ENCODE data around the gene RASSF5.

The RASSF5 gene

DNA sequence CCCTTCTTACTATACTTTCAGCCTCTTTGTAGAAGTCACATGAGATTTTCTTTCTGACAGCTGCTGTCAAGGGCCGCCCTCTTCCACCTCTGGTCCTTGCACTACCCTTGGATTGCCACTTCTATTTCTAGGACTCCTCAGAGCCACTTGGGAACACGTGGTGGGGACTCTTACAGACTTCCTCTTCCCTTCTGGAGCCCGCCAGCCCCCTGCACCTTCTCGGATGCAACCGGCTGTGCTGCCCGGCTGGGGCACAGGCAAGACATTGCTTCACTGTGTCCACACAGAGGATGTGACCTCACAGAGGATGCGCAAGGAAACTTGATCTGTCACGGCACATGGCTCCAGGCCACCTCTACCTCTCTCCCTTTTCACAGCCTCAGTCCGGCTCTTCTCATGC is 39.4 kb upstream of the RASSF5 start:
- Histone ChIP-seq H3K4me1 (ENCODE audit: control insufficient read depth, insufficient read depth, low read length) (peaks cover 35% of the 10 kb centered on the region), H3K27ac (ENCODE audit: insufficient read depth, low read depth, low read length, poor library complexity, severe bottlenecking) (no peak overlapping the region), H3K9me3 (ENCODE audit: control insufficient read depth, low read length) (no peaks in the 10 kb centered on the region), H3K36me3 (ENCODE audit: control insufficient read depth, insufficient read depth, low read length) (no peaks in the 10 kb centered on the region), H3K27me3 (ENCODE audit: control insufficient read depth, insufficient read depth, low read length, poor library complexity, severe bottlenecking) (no peaks in the 10 kb centered on the region), H3K4me3 (ENCODE audit: insufficient read depth, low read depth, low read length) (no peak overlapping the region)
- 80 to 81% methylated on average over 9 of the region's 9 CpGs for WGBS, 2 experiments

DNA sequence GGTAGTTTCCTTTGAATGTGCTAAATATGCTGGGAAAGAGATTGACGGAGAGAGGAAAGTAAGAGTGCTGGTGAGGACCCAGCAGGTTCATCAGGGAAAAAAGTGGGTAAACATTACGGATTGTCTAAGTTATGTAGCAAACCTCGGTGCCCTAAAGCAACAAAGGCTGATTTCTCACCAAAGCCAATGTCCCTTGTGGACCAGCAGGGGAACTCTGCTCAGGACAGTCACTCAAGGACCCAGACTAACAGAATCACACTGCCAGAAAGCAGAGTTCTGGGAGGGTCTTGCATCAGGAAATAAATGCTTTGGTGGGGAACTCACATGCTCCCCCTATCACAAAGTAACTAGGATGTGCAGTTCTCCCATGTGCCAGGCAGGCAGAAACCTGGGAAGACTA is 38.8 kb upstream of the RASSF5 start:
- 87 to 90% methylated on average over 3 of the region's 3 CpGs for WGBS, 2 experiments
- H3K4me3 ChIP-seq (ENCODE audit: insufficient read depth, low read depth, low read length), result no peak overlapping the region
- H3K36me3 ChIP-seq (ENCODE audit: control insufficient read depth, insufficient read depth, low read length), result no peaks in the 10 kb centered on the region
- no peaks in the 10 kb centered on the region for H3K27me3 ChIP-seq (ENCODE audit: control insufficient read depth, insufficient read depth, low read length, poor library complexity, severe bottlenecking)
- no peak overlapping the region for H3K27ac ChIP-seq (ENCODE audit: insufficient read depth, low read depth, low read length, poor library complexity, severe bottlenecking)
- no peaks in the 10 kb centered on the region for H3K9me3 ChIP-seq (ENCODE audit: control insufficient read depth, low read length)
- H3K4me1 ChIP-seq (ENCODE audit: control insufficient read depth, insufficient read depth, low read length), result peaks cover 39% of the 10 kb centered on the region

DNA sequence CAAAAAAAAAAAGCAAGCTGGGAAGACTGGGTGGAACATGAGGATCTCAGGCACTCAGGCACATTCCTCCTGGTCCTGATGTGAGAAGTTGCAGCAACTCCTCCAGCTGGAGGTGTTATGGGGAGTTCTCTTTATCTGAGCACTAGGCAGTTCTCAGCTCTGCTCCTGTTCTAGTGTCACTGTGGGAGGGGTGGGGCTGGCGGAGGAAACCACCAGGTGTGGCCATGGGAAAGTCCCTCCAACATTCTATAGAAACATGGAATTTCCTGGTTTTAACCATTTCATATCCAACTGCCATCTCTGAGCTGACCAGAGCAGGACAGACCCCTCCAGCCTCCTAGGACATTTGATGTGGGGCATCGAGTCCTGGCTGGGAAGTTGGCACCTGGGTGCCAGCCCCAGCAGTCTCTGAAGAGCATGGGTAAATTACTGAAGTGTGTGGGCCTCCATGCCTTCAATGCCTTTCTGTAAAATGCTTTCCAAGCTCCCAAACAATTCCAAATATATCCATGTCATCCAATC is 37.9 kb upstream of the RASSF5 start:
- no peaks in the 10 kb centered on the region for H3K27me3 ChIP-seq (ENCODE audit: control insufficient read depth, insufficient read depth, low read length, poor library complexity, severe bottlenecking)
- H3K9me3 ChIP-seq (ENCODE audit: control insufficient read depth, low read length), result no peaks in the 10 kb centered on the region
- H3K4me1 ChIP-seq (ENCODE audit: control insufficient read depth, insufficient read depth, low read length), result peaks cover 39% of the 10 kb centered on the region
- no peak overlapping the region for H3K27ac ChIP-seq (ENCODE audit: insufficient read depth, low read depth, low read length, poor library complexity, severe bottlenecking)
- WGBS, 2 experiments, result 64 to 82% methylated on average over 2 of the region's 2 CpGs
- no peak overlapping the region for H3K4me3 ChIP-seq (ENCODE audit: insufficient read depth, low read depth, low read length)
- no peaks in the 10 kb centered on the region for H3K36me3 ChIP-seq (ENCODE audit: control insufficient read depth, insufficient read depth, low read length)

DNA sequence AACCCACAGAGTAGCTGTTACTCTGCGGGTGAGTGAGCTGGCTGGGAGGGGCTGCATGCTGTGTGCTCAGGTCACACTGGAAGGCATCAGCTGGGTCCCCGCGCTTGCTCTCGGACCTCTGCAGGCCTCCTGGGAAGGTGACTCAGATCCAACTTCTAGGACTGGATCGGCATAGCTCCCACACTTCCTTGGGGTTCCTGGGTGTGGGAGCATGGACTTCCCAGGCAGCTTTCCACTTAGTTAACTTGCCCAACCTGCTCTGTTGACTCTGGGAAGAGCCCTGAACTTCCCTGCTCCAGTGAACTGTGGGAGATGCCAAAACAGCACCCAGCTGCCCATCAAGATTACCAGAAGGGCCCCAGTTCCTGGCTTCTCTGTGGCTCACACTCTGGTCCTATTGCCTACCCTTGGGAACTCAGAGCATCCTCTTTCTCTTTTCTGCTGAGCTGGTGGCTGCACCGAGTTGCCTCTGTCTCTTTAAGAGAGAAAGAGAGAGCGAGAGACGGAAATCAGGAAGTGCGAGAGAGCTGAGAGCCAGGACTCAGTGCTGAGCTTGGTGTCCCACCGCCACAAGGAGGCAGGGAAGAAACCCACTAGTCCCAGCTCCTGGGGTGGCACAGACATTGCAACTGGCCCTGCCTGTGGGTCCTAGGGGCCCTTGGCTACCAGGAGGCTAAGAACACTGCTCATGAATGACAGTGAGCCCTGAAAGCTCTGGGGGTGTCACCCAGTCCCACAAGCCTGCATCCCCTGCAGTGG is 37.2 kb upstream of the RASSF5 start, which contains the start of gene IKBKE:
TSS of gene IKBKE (plus strand) at position 544 of the 759 bp plus-strand sequence. CDS start 2,752 bp downstream, outside the sequence.
- Histone ChIP-seq H3K9me3 (ENCODE audit: control insufficient read depth, low read length) (no peaks in the 10 kb centered on the region), H3K27ac (ENCODE audit: insufficient read depth, low read depth, low read length, poor library complexity, severe bottlenecking) (no peak within 1 kb of the TSS), H3K36me3 (ENCODE audit: control insufficient read depth, insufficient read depth, low read length) (no peaks in the 10 kb centered on the region), H3K4me1 (ENCODE audit: control insufficient read depth, insufficient read depth, low read length) (peaks cover 39% of the 10 kb centered on the region), H3K4me3 (ENCODE audit: insufficient read depth, low read depth, low read length) (peak within 1 kb of the TSS; percentile 44), H3K27me3 (ENCODE audit: control insufficient read depth, insufficient read depth, low read length, poor library complexity, severe bottlenecking) (no peaks in the 10 kb centered on the region)
- 13 to 17% methylated on average over 10 of the region's 10 CpGs for WGBS, 2 experiments

DNA sequence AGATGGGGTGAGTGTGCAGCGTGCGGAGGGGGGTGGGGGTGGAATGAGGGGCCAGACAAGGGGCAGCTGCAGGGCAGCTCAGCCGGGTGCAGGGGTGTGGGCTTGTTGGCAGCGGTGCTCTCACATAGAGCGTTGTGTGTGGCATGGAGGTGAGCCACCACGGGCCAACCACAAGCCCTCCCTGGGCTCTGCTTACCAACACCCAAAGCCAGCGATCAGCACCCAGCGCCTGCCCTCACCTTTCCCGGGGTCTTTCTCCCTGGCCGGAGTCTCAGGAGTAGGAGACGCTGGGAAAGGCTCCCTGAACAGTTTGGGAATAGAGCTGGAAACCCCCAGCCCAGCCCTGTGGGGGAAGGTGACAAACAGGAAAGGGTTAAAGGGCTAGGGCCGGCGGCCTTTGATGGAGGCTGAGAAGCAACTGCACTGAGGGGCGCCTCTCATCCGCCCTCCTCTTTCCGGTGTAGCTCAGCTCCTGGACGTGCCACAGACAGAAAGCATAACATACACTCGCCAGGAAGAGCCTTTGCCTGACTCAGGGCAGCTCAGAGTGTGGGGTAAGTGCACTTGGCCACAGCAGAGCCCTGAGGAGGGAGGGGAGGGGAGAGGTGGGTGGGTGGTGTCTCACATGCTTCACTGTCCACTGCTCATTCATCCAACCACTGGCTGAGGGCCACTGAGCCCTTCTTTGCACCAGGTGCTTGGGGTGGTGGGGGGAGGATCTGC is 36.5 kb upstream of the RASSF5 start:
- Histone ChIP-seq H3K27ac (ENCODE audit: insufficient read depth, low read depth, low read length, poor library complexity, severe bottlenecking) (no peak overlapping the region), H3K27me3 (ENCODE audit: control insufficient read depth, insufficient read depth, low read length, poor library complexity, severe bottlenecking) (no peaks in the 10 kb centered on the region), H3K36me3 (ENCODE audit: control insufficient read depth, insufficient read depth, low read length) (no peaks in the 10 kb centered on the region), H3K4me1 (ENCODE audit: control insufficient read depth, insufficient read depth, low read length) (peaks cover 39% of the 10 kb centered on the region), H3K4me3 (ENCODE audit: insufficient read depth, low read depth, low read length) (peak overlapping the region; percentile 44), H3K9me3 (ENCODE audit: control insufficient read depth, low read length) (no peaks in the 10 kb centered on the region)
- WGBS, 2 experiments, result 1 to 3% methylated on average over 18 of the region's 18 CpGs

DNA sequence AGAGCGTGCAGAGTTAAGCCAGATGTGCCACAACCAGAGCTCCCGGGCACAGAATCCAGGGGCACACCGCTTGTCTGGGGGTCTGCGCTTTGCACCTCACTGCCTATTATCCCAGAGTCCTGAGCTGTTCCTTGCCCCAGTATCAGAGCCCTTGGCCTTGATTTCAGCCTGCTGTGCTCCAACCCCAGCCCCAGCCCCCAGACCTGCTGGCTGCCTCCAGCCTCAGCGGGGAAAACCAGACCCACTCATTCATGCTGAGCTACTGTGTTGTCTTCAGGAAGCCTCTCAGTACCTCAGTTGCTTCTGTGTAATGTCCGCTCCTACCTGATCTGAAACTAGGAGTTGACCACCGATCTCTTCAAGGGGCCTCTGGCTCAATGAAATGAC is 35.9 kb upstream of the RASSF5 start:
- Histone ChIP-seq H3K4me3 (ENCODE audit: insufficient read depth, low read depth, low read length) (peak overlapping the region; percentile 44), H3K27ac (ENCODE audit: insufficient read depth, low read depth, low read length, poor library complexity, severe bottlenecking) (no peak overlapping the region)

DNA sequence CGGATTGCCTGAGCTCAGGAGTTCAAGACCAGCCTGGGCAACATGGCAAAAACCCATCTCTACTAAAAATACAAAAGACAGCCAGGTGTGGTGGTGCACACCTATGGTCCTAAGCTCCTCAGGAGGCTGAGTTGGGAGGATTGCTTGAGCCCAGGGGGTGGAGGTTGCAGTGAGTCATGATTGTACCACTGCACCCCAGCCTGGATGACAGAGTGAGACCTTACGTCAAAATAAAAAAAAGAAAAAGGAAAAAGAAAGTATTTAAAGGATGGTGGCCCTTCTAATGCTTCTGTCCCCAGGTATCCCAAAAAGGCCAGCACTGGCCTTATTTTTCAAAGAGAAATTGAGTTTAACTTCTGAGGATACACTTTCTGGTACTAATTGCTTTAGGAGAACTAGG is 35.3 kb upstream of the RASSF5 start:
- H3K9me3 ChIP-seq (ENCODE audit: control insufficient read depth, low read length), result no peaks in the 10 kb centered on the region
- H3K4me1 ChIP-seq (ENCODE audit: control insufficient read depth, insufficient read depth, low read length), result peaks cover 39% of the 10 kb centered on the region
- no peaks in the 10 kb centered on the region for H3K27me3 ChIP-seq (ENCODE audit: control insufficient read depth, insufficient read depth, low read length, poor library complexity, severe bottlenecking)
- no peaks in the 10 kb centered on the region for H3K36me3 ChIP-seq (ENCODE audit: control insufficient read depth, insufficient read depth, low read length)
- no peak overlapping the region for H3K4me3 ChIP-seq (ENCODE audit: insufficient read depth, low read depth, low read length)
- WGBS, 2 experiments, result 77 to 82% methylated on average over 2 of the region's 2 CpGs
- no peak overlapping the region for H3K27ac ChIP-seq (ENCODE audit: insufficient read depth, low read depth, low read length, poor library complexity, severe bottlenecking)

More for the DNA sequence above, 35.9 kb upstream of the RASSF5 start:
- Histone ChIP-seq H3K36me3 (ENCODE audit: control insufficient read depth, insufficient read depth, low read length) (no peaks in the 10 kb centered on the region), H3K9me3 (ENCODE audit: control insufficient read depth, low read length) (no peaks in the 10 kb centered on the region), H3K4me1 (ENCODE audit: control insufficient read depth, insufficient read depth, low read length) (peaks cover 39% of the 10 kb centered on the region), H3K27me3 (ENCODE audit: control insufficient read depth, insufficient read depth, low read length, poor library complexity, severe bottlenecking) (no peaks in the 10 kb centered on the region)
- WGBS, 2 experiments, result 28 to 35% methylated on average over 7 of the region's 7 CpGs

DNA sequence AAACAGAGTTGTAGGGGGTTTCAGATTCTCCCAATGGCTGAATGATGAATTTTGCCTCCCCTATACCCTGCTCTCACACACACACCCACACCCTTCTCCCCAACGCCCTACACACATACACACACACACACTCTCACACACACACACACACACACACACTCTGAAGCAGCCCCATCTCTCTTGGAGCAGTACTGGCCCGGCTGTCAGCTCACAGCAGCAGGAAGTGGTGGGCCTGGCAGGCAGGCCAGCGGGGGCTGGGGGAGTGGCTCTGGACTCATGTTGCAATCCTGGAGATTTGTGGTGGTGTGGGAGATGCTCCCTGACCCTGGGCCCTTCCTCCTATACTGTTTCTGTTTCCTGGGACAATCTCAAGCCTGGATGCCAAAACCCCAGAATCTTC is 34.9 kb upstream of the RASSF5 start:
- Histone ChIP-seq H3K27me3 (ENCODE audit: control insufficient read depth, insufficient read depth, low read length, poor library complexity, severe bottlenecking) (no peaks in the 10 kb centered on the region), H3K4me1 (ENCODE audit: control insufficient read depth, insufficient read depth, low read length) (peaks cover 39% of the 10 kb centered on the region), H3K36me3 (ENCODE audit: control insufficient read depth, insufficient read depth, low read length) (no peaks in the 10 kb centered on the region), H3K9me3 (ENCODE audit: control insufficient read depth, low read length) (no peaks in the 10 kb centered on the region), H3K27ac (ENCODE audit: insufficient read depth, low read depth, low read length, poor library complexity, severe bottlenecking) (no peak overlapping the region), H3K4me3 (ENCODE audit: insufficient read depth, low read depth, low read length) (no peak overlapping the region)
- WGBS, 2 experiments, result 7 to 14% methylated on average over 3 of the region's 3 CpGs

DNA sequence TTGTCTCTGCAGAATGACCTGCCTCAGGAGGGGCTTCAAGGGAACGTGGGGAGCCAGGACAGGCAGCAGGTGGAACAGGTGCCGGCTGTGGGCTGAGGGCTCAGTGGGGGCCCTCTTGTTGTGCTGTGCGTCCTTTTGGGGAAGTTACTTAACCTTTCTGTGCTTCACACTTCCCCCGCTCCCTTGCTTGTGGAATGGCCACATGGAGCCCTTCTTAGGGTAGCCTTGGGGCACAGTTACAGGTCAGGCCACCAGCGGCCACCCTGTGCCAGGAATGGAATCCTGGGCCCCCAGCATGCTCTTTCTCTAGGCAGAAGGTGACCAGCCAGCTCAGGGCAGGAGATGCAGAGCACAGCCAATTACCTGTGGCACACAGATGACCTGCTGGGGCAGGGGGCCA is 34.4 kb upstream of the RASSF5 start:
- 51 to 55% methylated on average over 5 of the region's 5 CpGs for WGBS, 2 experiments
- H3K4me1 ChIP-seq (ENCODE audit: control insufficient read depth, insufficient read depth, low read length), result peaks cover 39% of the 10 kb centered on the region
- no peaks in the 10 kb centered on the region for H3K27me3 ChIP-seq (ENCODE audit: control insufficient read depth, insufficient read depth, low read length, poor library complexity, severe bottlenecking)
- no peak overlapping the region for H3K27ac ChIP-seq (ENCODE audit: insufficient read depth, low read depth, low read length, poor library complexity, severe bottlenecking)
- no peak overlapping the region for H3K4me3 ChIP-seq (ENCODE audit: insufficient read depth, low read depth, low read length)
- no peaks in the 10 kb centered on the region for H3K9me3 ChIP-seq (ENCODE audit: control insufficient read depth, low read length)
- H3K36me3 ChIP-seq (ENCODE audit: control insufficient read depth, insufficient read depth, low read length), result no peaks in the 10 kb centered on the region

DNA sequence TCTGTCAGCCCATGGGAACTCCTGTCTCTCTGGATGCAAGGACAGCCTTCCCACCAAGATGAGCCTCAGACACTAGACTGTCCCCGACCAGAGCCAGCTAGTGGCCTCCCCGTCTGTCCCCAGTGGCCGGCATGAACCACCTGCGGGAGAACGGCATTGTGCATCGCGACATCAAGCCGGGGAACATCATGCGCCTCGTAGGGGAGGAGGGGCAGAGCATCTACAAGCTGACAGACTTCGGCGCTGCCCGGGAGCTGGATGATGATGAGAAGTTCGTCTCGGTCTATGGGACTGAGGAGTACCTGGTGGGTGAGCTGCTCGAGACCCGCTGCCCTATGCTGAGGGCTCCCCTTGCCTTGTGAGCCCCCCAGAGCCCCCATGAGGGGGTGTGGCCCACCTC is 31.3 kb upstream of the RASSF5 start:
- no peak overlapping the region for H3K4me3 ChIP-seq (ENCODE audit: insufficient read depth, low read depth, low read length)
- H3K4me1 ChIP-seq (ENCODE audit: control insufficient read depth, insufficient read depth, low read length), result peaks cover 20% of the 10 kb centered on the region
- H3K27me3 ChIP-seq (ENCODE audit: control insufficient read depth, insufficient read depth, low read length, poor library complexity, severe bottlenecking), result no peaks in the 10 kb centered on the region
- H3K27ac ChIP-seq (ENCODE audit: insufficient read depth, low read depth, low read length, poor library complexity, severe bottlenecking), result no peak overlapping the region
- WGBS, 2 experiments, result 93 to 94% methylated on average over 17 of the region's 17 CpGs
- H3K36me3 ChIP-seq (ENCODE audit: control insufficient read depth, insufficient read depth, low read length), result no peaks in the 10 kb centered on the region
- H3K9me3 ChIP-seq (ENCODE audit: control insufficient read depth, low read length), result no peaks in the 10 kb centered on the region

Data from ectodermal cell (in vitro differentiated cells).